HEK293T (cell line): Measurements from ENCODE around the gene ZBTB42.

Experiments used
- CTCF ChIA-PET: fragments of 350-600 bp; formaldehyde crosslinking; extraction: SDS; loops from one replicate; lab custom pipeline; 2021; ENCODE audit warnings: antibody characterized with exemption, inconsistent platforms; lab: Yijun Ruan, JAX
- POLR2A ChIA-PET: fragments of 350-600 bp; formaldehyde crosslinking; extraction: SDS; loops from one replicate; lab custom pipeline; 2020; ENCODE audit warnings: antibody characterized with exemption, inconsistent platforms; lab: Yijun Ruan, JAX
- DNase-seq: peaks from one replicate; pipeline ENCODE4 v3.0.0; 2012; ENCODE audit warnings: mixed read lengths; ENCODE audit errors: extremely low spot score
- ARNT ChIP-seq: fragments of 450-650 bp; IDR thresholded peaks from 2 replicates; pipeline ENCODE4 v1.6.1; 2017; ENCODE audit warnings: mild to moderate bottlenecking
- BHLHE40 ChIP-seq: fragments of 450-650 bp; IDR thresholded peaks from 2 replicates; pipeline ENCODE4 v1.6.1; 2016; ENCODE audit warnings: mild to moderate bottlenecking, moderate library complexity, borderline replicate concordance
- CTBP1 ChIP-seq: fragments of 450-650 bp; IDR thresholded peaks from 2 replicates; pipeline ENCODE4 v1.6.1; 2016; ENCODE audit warnings: borderline replicate concordance
- ELF4 ChIP-seq: fragments of 450-650 bp; IDR thresholded peaks from 2 replicates; pipeline ENCODE4 v1.6.1; 2017; ENCODE audit warnings: antibody characterized with exemption
- FOXA1 ChIP-seq: fragments of 450-650 bp; IDR thresholded peaks from 2 replicates; pipeline ENCODE4 v1.6.1; 2016; ENCODE audit warnings: mild to moderate bottlenecking
- FOXK2 ChIP-seq: fragments of 450-650 bp; IDR thresholded peaks from 2 replicates; pipeline ENCODE4 v1.6.1; 2016; ENCODE audit warnings: mild to moderate bottlenecking
- FOXM1 ChIP-seq: fragments of 450-650 bp; IDR thresholded peaks from 2 replicates; pipeline ENCODE4 v1.6.1; 2017; ENCODE audit warnings: mild to moderate bottlenecking, borderline replicate concordance
- HDGF ChIP-seq: fragments of 450-650 bp; IDR thresholded peaks from 2 replicates; pipeline ENCODE4 v1.6.1; 2017; ENCODE audit warnings: antibody characterized with exemption, borderline replicate concordance
- L3MBTL2 ChIP-seq: fragments of 450-650 bp; conservative IDR thresholded peaks from 2 replicates; pipeline ENCODE4 v1.6.1; 2016; ENCODE audit warnings: mild to moderate bottlenecking
- LEF1 ChIP-seq: fragments of 450-650 bp; IDR thresholded peaks from 2 replicates; pipeline ENCODE4 v1.6.1; 2017; ENCODE audit warnings: mild to moderate bottlenecking, borderline replicate concordance
- NFRKB ChIP-seq: fragments of 450-650 bp; IDR thresholded peaks from 2 replicates; pipeline ENCODE4 v1.6.1; 2016; ENCODE audit warnings: mild to moderate bottlenecking, moderate library complexity
- PKNOX1 ChIP-seq: fragments of 450-650 bp; IDR thresholded peaks from 2 replicates; pipeline ENCODE4 v1.6.1; 2016
- SP1 ChIP-seq: fragments of 450-650 bp; IDR thresholded peaks from 2 replicates; pipeline ENCODE4 v1.6.1; 2017
- SUZ12 ChIP-seq: fragments of 450-650 bp; IDR thresholded peaks from 2 replicates; pipeline ENCODE4 v1.6.1; 2016; ENCODE audit warnings: mild to moderate bottlenecking
- TARDBP ChIP-seq: fragments of 450-650 bp; IDR thresholded peaks from 2 replicates; pipeline ENCODE4 v1.6.1; 2016
- ZNF384 ChIP-seq: fragments of 450-650 bp; IDR thresholded peaks from 2 replicates; pipeline ENCODE4 v1.6.1; 2016

Gene ZBTB42

DNA sequence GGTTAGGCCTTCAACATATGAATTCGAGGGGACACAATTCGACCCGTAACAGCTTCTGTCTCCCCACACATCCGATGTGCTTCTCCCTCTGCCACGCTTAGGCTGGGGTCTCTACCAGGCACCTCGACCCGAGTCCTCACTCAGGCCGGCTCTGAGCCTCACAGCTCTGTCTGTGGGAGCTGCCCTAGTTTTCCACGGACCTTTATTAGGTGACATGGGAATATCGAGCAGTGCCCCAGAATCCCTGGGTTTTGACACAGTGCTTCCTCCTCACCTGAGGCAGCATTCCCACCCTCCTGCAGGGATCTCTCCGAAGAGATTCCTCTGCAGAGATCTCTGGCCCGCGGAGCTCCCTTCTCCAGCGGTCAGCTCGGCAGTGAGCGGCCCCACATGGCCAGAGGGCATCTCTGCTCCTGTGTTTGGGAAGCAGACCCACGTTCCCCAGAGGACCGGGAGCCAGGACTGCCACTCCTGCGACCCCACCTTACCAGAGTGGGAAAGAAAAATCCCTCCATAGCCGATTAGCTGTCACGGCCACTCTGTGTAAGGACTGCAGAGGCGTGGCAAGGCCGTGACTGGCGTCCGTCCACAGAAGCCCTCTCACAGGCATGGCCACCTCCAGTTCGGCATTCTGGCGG is 21.2 kb downstream of the ZBTB42 start:
- POLR2A ChIA-PET, result interaction anchor here (1.7 kb wide), 1 partner anchor 52 kb away, joined by 6 read pairs; no protein-coding TSS in a partner anchor
- no peak for TF ChIP-seq PKNOX1
- no peak for TF ChIP-seq BHLHE40
- no peak for TF ChIP-seq L3MBTL2
- no peak for TF ChIP-seq LEF1
- TF ChIP-seq TARDBP, result no peak
- DNase-seq, result no peak
- CTCF ChIA-PET, result interaction anchor here (1.5 kb wide), 1 partner anchor 53 kb away, joined by 10 read pairs; no protein-coding TSS in a partner anchor

- TF ChIP-seq SP1, result no peak
- no peak for TF ChIP-seq FOXK2
- no peak for TF ChIP-seq SUZ12
- TF ChIP-seq NFRKB, result no peak
- no peak for TF ChIP-seq FOXM1
- TF ChIP-seq ZNF384, result no peak
- no peak for TF ChIP-seq LEF1
- TF ChIP-seq ARNT, result no peak
- TF ChIP-seq CTBP1, result no peak
- TF ChIP-seq FOXA1, result no peak
- no peak for TF ChIP-seq ELF4
- no peak for TF ChIP-seq HDGF
- no peak for TF ChIP-seq BHLHE40
- TF ChIP-seq L3MBTL2, result no peak
- DNase-seq, result no peak
- ChIA-PET POLR2A (no interaction called here), CTCF (no interaction called here)
Measured at GRCh38 chr14:104822821-104823615, 22.1 kb downstream of the ZBTB42 start.

DNA sequence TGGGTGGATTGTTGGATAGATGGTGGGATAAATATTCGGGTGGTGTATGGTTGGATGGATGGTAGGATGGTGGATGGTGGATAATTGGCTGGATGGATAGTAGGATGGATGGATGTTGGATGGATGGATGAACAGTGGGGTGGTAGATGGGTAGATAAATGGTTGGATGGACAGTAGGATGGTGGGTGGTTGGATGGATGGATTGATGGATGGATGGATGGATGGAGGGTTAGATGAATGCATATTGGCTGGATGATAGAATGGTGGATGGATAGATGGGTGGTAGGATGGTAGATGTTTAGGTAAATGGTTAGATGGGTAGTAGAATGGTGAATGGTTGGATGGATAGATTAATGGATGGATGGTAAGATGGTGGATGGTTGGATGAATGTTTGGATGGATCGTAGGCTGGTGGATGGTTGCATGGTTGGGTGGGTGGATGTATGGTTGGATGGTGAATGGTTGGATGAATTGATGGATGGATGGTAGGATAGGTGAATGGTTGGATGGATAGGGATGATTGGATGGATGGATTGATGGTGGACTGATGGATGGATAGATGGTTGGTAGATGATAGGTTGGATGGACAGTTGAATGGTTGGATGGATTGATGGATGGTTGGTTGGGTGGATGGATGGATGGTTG is 23.6 kb downstream of the ZBTB42 start:
- ChIA-PET POLR2A (interaction anchor here (1.5 kb wide), 1 partner anchor 54 kb away, joined by 4 read pairs; no protein-coding TSS in a partner anchor), CTCF (no interaction called here)
- no peak for DNase-seq
- TF ChIP-seq ELF4 (no peak; the same call in 1 of the 2 replicates), SUZ12 (no peak), ARNT (no peak), CTBP1 (peak; percentile 59), TARDBP (peak; percentile 92)

DNA sequence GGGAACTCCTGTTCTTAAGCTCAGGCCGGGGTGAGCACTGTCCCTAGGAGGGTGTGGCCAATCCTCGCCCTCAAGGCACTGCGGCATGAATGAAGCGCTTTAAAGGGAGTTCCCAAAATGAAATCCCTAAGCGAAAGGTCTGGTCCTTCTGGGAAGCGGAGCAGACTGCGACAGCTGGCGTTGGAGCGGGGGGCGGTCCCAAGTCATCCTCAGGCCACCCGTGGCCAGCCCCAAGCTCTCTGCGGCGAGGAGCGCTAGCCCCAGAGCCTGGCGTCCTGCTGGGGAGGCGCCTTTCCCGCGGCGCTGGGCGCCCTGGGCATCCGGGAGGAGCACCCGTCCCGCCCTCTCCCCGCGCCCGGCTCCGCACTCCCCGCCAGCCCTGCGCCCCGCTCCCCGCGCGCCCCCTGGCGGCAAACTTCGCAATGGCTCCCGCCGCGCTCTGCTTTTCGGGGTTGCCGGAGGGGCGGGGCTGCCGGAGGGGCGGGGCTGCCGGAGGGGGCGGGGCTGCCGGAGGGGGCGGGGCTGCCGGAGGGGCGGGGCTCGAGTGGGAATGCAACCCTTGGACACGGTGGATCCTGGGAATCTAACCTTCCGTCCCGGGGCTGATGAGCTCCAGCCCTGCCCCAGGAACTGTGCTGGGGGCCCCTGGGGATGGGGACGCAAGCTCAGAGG is 25.4 kb downstream of the ZBTB42 start:
- DNase-seq, result peak; percentile 93
- TF ChIP-seq FOXK2, result no peak
- TF ChIP-seq HDGF, result no peak
- no peak for TF ChIP-seq NFRKB
- no peak for TF ChIP-seq BHLHE40
- TF ChIP-seq ELF4, result no peak
- TF ChIP-seq FOXA1, result no peak
- no peak for TF ChIP-seq L3MBTL2
- ChIA-PET POLR2A (interaction anchor here (0.6 to 1.8 kb wide), 7 partner anchors 13 to 75 kb away, joined by 3 to 12 read pairs (median 4); partner anchors contain the start of gene SIVA1), CTCF (interaction anchor here (0.5 to 1.9 kb wide), 12 partner anchors 14 to 201 kb away, joined by 3 to 13 read pairs (median 4); partner anchors contain the start of genes SIVA1 and ZBTB42)

GRCh38 chr14:104826861-104827176 is 25.9 kb downstream of the ZBTB42 start:
- no peak for DNase-seq
- POLR2A ChIA-PET, result interaction anchor here (0.6 to 1.8 kb wide), 5 partner anchors 14 to 76 kb away, joined by 3 to 12 read pairs (median 4); partner anchors contain the start of gene SIVA1

GRCh38 chr14:104827177-104828055 is 26.5 kb downstream of the ZBTB42 start:
- peak; percentile 82 for DNase-seq
- CTCF ChIA-PET, result interaction anchor here (0.5 to 1.9 kb wide), 12 partner anchors 13 to 200 kb away, joined by 3 to 13 read pairs (median 3); partner anchors contain the start of genes SIVA1 and ZBTB42

More at GRCh38 chr14:104826861-104827176, 25.9 kb downstream of the ZBTB42 start:
- TF ChIP-seq L3MBTL2, result peak; percentile 28
- no peak for TF ChIP-seq NFRKB
- CTCF ChIA-PET, result interaction anchor here (0.5 to 1.9 kb wide), 12 partner anchors 14 to 200 kb away, joined by 3 to 13 read pairs (median 3); partner anchors contain the start of genes SIVA1 and ZBTB42

More at GRCh38 chr14:104827177-104828055, 26.5 kb downstream of the ZBTB42 start:
- POLR2A ChIA-PET, result interaction anchor here (0.6 to 1.8 kb wide), 4 partner anchors 14 to 76 kb away, joined by 3 to 12 read pairs (median 3); partner anchors contain the start of gene SIVA1
- no peak for TF ChIP-seq BHLHE40
- no peak for TF ChIP-seq SUZ12
- no peak for TF ChIP-seq FOXK2
- TF ChIP-seq L3MBTL2, result no peak
- TF ChIP-seq FOXA1, result no peak
- TF ChIP-seq SP1, result no peak
- no peak for TF ChIP-seq ARNT
